Measurements from ENCODE around the gene RABL3.

- no peak for TF ChIP-seq GATA2 (IDR thresholded peaks at IDR 0.05; ENCODE audit: low read depth, low read length)
- no peak for TF ChIP-seq GATA3 (IDR thresholded peaks at IDR 0.05; ENCODE audit: low read depth, low read length)
Observed at GRCh38 chr3:120681018-120681417, 61.3 kb downstream of the RABL3 start.

Data from SH-SY5Y (cell line).